ENCODE measurements around the gene KCNAB1.
"Not testable (repeated sequence)": the region's sequence is repeated elsewhere in the genome, so short reads cannot be mapped to it uniquely, and the experiment has no call there.

KCNAB1 gene

GRCh38 chr3:156120528-156121251 lies at the start of gene KCNAB1:
Gene KCNAB1 (plus strand): TSS chr3:156120578.
- H3K27ac ChIP-seq, result no peak within 1 kb of the TSS
- no peak for DNase-seq (ENCODE audit: low spot score)
- TF ChIP-seq CTCF (conservative IDR thresholded peaks at IDR 0.05; ENCODE audit: low read depth), result no peak
- POLR2A ChIA-PET (ENCODE audit: low non-redundant PET), result no interaction called here
- CTCF ChIA-PET, result no interaction called here

GRCh38 chr3:156071031-156071430 lies 49.3 kb upstream of the KCNAB1 start:
- no peak for DNase-seq (ENCODE audit: low spot score)
- H3K27ac ChIP-seq, result no peak overlapping the region
- TF ChIP-seq CTCF (conservative IDR thresholded peaks at IDR 0.05; ENCODE audit: low read depth), result no peak
- ChIA-PET CTCF (no interaction called here), POLR2A (ENCODE audit: low non-redundant PET) (no interaction called here)

GRCh38 chr3:156072950-156073657 lies 47.3 kb upstream of the KCNAB1 start:
- DNase-seq (ENCODE audit: low spot score); POLR2A ChIA-PET (ENCODE audit: low non-redundant PET); H3K27ac ChIP-seq: not testable (repeated sequence)
- CTCF ChIA-PET, result interaction anchor here (0.7 kb wide), 1 partner anchor 106 kb away, joined by 3 read pairs; no protein-coding TSS in a partner anchor

GRCh38 chr3:156090126-156090525 lies 30.3 kb upstream of the KCNAB1 start:
- ChIA-PET CTCF (interaction anchor here (0.5 to 0.9 kb wide), 2 partner anchors 420 to 1096 kb away, joined by 3 read pairs; no protein-coding TSS in a partner anchor), POLR2A (ENCODE audit: low non-redundant PET) (no interaction called here)
- no peak for DNase-seq (ENCODE audit: low spot score)
- no peak for TF ChIP-seq CTCF (conservative IDR thresholded peaks at IDR 0.05; ENCODE audit: low read depth)
- no peak overlapping the region for H3K27ac ChIP-seq

GRCh38 chr3:156093964-156094363 lies 26.4 kb upstream of the KCNAB1 start:
- TF ChIP-seq CTCF (conservative IDR thresholded peaks at IDR 0.05; ENCODE audit: low read depth), result no peak
- DNase-seq (ENCODE audit: low spot score), result no peak
- ChIA-PET POLR2A (ENCODE audit: low non-redundant PET) (no interaction called here), CTCF (no interaction called here)
- H3K27ac ChIP-seq, result no peak overlapping the region

GRCh38 chr3:156094391-156094790 lies 26.0 kb upstream of the KCNAB1 start:
- CTCF ChIA-PET, result no interaction called here

GRCh38 chr3:156095652-156096051 lies 24.7 kb upstream of the KCNAB1 start:
- DNase-seq (ENCODE audit: low spot score); CTCF ChIA-PET; H3K27ac ChIP-seq; POLR2A ChIA-PET (ENCODE audit: low non-redundant PET): not testable (repeated sequence)

More at GRCh38 chr3:156094391-156094790, 26.0 kb upstream of the KCNAB1 start:
- DNase-seq (ENCODE audit: low spot score), result no peak
- H3K27ac ChIP-seq, result no peak overlapping the region
- no peak for TF ChIP-seq CTCF (conservative IDR thresholded peaks at IDR 0.05; ENCODE audit: low read depth)
- POLR2A ChIA-PET (ENCODE audit: low non-redundant PET), result no interaction called here

Data from RWPE1 (cell line).